Caco-2 (cell line): ENCODE measurements around the gene FLYWCH2. TPM values are rescaled to one million over a fixed set of nuclear protein-coding genes. Genes with fewer than 3 reads are reported as not detected.

Source experiments
- BruUV-seq: library from RNA; stranded (reverse); fragments of 400-500 nt; replicated peaks from 2 replicates; lab custom pipeline; 2021; lab: Mats Ljungman, UMichigan
- CTCF ChIA-PET: fragments of 300-600 bp; sonication (Branson Sonifier 250); formaldehyde crosslinking; loops from one replicate; lab custom pipeline; 2022; ENCODE audit warnings: antibody characterized with exemption; lab: Charles Lee
- POLR2A ChIA-PET: fragments of 300-600 bp; sonication (Branson Sonifier 250); formaldehyde crosslinking; loops from one replicate; lab custom pipeline; 2022; ENCODE audit warnings: antibody characterized with exemption; lab: Charles Lee
- DNase-seq, 2 experiments: peaks; one replicate each; pipeline versions ENCODE4 v3.0.0 to v3.0.0-alpha.2; 2020 to 2022
- H3K27me3 ChIP-seq: replicated peaks from 2 replicates; pipeline ENCODE4 v1.6.0; 2011; ENCODE audit warnings: low read length; ENCODE audit not compliant: control insufficient read depth, insufficient read depth
- H3K36me3 ChIP-seq: 2 replicates; pipeline ENCODE4 v1.5.1; 2011; ENCODE audit warnings: low read length; ENCODE audit not compliant: control insufficient read depth, insufficient read depth
- H3K4me1 ChIP-seq: fragments of 250-450 bp; sonication (Bioruptor Pico); 2 replicates; pipeline ENCODE4 v1.5.1; 2020; ENCODE audit warnings: mild to moderate bottlenecking
- H3K4me3 ChIP-seq: 2 replicates; pipeline ENCODE4 v1.5.1; 2011; ENCODE audit warnings: low read depth, mild to moderate bottlenecking, control low read depth, low read length
- H3K9me3 ChIP-seq: fragments of 250-450 bp; sonication (Bioruptor Pico); 2 replicates; pipeline ENCODE4 v1.5.1; 2020; ENCODE audit warnings: mild to moderate bottlenecking, moderate library complexity
- H3K27ac Mint-ChIP-seq: one replicate; pipeline ENCODE4 v1.8.0; 2022; ENCODE audit warnings: mixed read lengths; ENCODE audit not compliant: unreplicated experiment
- H3K27me3 Mint-ChIP-seq: one replicate; pipeline ENCODE4 v1.8.0; 2022; ENCODE audit warnings: mixed read lengths; ENCODE audit not compliant: insufficient read depth, unreplicated experiment
- H3K36me3 Mint-ChIP-seq: one replicate; pipeline ENCODE4 v1.8.0; 2022; ENCODE audit warnings: mild to moderate bottlenecking, mixed read lengths; ENCODE audit not compliant: insufficient read depth, unreplicated experiment
- H3K4me1 Mint-ChIP-seq: one replicate; pipeline ENCODE4 v1.8.0; 2022; ENCODE audit warnings: low read depth, mixed read lengths; ENCODE audit not compliant: unreplicated experiment
- H3K4me3 Mint-ChIP-seq: one replicate; pipeline ENCODE4 v1.8.0; 2022; ENCODE audit warnings: mild to moderate bottlenecking, moderate library complexity, mixed read lengths; ENCODE audit not compliant: unreplicated experiment
- H3K9me3 Mint-ChIP-seq: one replicate; pipeline ENCODE4 v1.8.0; 2022; ENCODE audit warnings: mixed read lengths; ENCODE audit not compliant: unreplicated experiment
- intact Hi-C: fragments of 100-400 bp; cut with micrococcal nuclease; formaldehyde crosslinking; loops from one replicate; pipeline ENCODE4 v1.10.0; 2022; ENCODE audit not compliant: unreplicated experiment
- total RNA-seq: library from RNA; stranded (reverse); gene quantifications from 2 replicates; pipeline ENCODE4 v1.2.3, GENCODE V29; 2022
- TF ChIP-seq, protein P1 (sequence below), 2 experiments: fragments of 200-600 bp in 1 of 2; IDR thresholded peaks; 1 replicate in 1 of 2; 2 replicates in 1 of 2; pipeline versions ENCODE4 v1.5.1 to v1.8.0; 2011 to 2022; ENCODE audit warnings: antibody characterized with exemption in 1 of 2, control low read depth in 1 of 2, inconsistent platforms in 1 of 2, low read depth in 1 of 2, low read length in 1 of 2, mild to moderate bottlenecking in 1 of 2, moderate library complexity in 1 of 2; ENCODE audit not compliant: insufficient read depth in 1 of 2, severe bottlenecking in 1 of 2, unreplicated experiment in 1 of 2

The FLYWCH2 gene
- total RNA-seq, 1 experiment from 2014 or later, result 28.7 TPM

DNA sequence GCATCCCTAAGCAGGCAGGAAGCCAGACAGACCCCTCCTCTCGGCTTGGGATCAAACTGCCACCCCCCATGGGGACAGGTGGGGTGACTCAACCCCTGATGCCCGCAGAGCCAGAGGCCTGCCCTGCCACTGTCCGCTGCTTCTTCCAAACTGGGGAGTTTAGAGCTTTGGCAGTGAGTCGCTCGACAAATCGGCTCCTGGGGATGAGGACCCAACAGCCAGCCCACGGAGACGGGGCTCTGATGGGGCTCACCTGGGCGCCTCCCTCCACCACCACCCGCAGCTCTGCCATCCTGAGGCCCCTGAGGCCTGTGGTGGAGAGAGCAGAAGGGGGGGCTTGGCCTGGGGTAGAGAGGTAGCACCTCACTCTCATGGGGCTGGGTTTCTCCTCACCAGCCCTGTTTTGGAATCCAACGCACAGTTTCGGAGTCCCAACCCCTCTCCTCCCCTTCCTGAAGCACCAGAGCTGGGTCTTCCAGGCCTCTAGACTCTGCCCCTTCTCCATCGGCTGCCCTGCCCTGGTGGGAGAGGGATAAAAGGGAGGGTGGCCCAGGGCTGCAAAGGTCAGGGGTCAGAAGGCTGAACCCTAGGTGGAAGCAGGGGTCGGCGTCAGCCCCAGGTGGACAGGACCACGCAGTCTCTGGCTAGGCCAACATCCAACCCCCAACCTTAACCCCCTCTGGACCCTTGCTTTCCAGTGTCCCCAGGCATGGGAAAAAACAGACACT is 30.8 kb upstream of the FLYWCH2 start:
- Mint-ChIP-seq H3K36me3 (peaks cover 81% of the 10 kb centered on the region), H3K4me1 (peaks cover 25% of the 10 kb centered on the region), H3K9me3 (peaks cover 12% of the 10 kb centered on the region), H3K27ac (no peak overlapping the region), H3K27me3 (no peaks in the 10 kb centered on the region), H3K4me3 (no peak overlapping the region)
- H3K36me3 ChIP-seq, result peaks cover 18% of the 10 kb centered on the region
- no peak overlapping the region for H3K4me3 ChIP-seq
- 0 out of 2 replicates have a peak, but pooled peaks cover 5% of the 10 kb centered on the region for H3K9me3 ChIP-seq
- ChIA-PET POLR2A (no interaction called here), CTCF (interaction anchor here (0.6 kb wide), 1 partner anchor 653 kb away, joined by 3 read pairs; no protein-coding TSS in a partner anchor)
- BruUV-seq, result no TSS peak
- H3K27me3 ChIP-seq, result no peaks in the 10 kb centered on the region
- TF ChIP-seq, protein P1, sequence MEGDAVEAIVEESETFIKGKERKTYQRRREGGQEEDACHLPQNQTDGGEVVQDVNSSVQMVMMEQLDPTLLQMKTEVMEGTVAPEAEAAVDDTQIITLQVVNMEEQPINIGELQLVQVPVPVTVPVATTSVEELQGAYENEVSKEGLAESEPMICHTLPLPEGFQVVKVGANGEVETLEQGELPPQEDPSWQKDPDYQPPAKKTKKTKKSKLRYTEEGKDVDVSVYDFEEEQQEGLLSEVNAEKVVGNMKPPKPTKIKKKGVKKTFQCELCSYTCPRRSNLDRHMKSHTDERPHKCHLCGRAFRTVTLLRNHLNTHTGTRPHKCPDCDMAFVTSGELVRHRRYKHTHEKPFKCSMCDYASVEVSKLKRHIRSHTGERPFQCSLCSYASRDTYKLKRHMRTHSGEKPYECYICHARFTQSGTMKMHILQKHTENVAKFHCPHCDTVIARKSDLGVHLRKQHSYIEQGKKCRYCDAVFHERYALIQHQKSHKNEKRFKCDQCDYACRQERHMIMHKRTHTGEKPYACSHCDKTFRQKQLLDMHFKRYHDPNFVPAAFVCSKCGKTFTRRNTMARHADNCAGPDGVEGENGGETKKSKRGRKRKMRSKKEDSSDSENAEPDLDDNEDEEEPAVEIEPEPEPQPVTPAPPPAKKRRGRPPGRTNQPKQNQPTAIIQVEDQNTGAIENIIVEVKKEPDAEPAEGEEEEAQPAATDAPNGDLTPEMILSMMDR (IDR thresholded peaks at IDR 0.05; ENCODE audit: insufficient read depth in 1 of 2, low read depth in 1 of 2, low read length in 1 of 2, severe bottlenecking in 1 of 2, unreplicated experiment in 1 of 2), result no peak
- peak in 1 of 2 experiments; percentile 23 for DNase-seq
- intact Hi-C loops, result no loop called here
- H3K4me1 ChIP-seq, result peaks cover 29% of the 10 kb centered on the region

DNA sequence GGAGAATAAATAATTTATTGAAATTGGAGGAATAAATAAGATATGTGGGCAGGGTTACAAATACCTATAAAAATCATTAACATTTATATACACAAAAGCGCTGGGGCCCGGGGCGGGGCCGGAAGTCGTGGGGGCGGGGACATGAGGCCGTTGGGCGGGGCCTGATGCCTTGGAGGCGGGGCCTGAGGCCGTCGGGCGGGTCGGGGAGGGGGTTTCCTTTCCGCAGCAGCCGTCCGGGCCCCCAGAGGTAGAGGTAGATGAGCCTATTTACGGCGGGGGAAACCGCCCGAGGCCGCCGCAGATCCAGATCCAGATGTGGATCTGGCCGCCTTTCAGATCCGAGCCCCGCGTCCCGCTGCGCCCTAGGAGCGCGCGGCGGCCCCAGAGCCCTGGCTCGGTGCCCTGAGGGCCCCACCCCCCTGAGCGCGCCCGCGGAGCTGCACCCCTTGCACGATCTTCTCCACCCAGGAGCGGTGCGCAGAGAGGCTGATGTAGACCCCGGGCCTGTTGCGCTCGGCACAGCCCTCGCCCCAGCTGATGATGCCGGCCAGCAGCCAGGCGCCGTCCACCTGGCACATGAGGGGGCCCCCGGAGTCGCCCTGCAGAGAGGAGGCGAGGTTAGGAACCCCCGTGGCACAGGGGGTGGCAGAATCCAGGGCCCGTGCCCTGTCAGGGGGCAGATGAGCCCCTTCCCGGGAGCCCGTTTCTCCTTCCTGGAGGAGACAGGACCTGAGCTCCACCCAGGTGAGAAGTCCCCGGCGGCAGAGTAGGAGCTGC is 30.1 kb upstream of the FLYWCH2 start:
- CTCF ChIA-PET, result interaction anchor here (2.0 kb wide), 1 partner anchor 14 kb away, joined by 6 read pairs; no protein-coding TSS in a partner anchor
- no peaks in the 10 kb centered on the region for H3K27me3 Mint-ChIP-seq
- peaks cover 12% of the 10 kb centered on the region for H3K9me3 Mint-ChIP-seq
- 0 out of 2 replicates have a peak, but pooled peaks cover 5% of the 10 kb centered on the region for H3K9me3 ChIP-seq
- TF ChIP-seq, protein P1 (IDR thresholded peaks at IDR 0.05; ENCODE audit: insufficient read depth in 1 of 2, low read depth in 1 of 2, low read length in 1 of 2, severe bottlenecking in 1 of 2, unreplicated experiment in 1 of 2), result no peak
- no peak overlapping the region for H3K4me3 Mint-ChIP-seq
- intact Hi-C loops, result no loop called here
- H3K36me3 Mint-ChIP-seq, result peaks cover 84% of the 10 kb centered on the region
- peaks cover 25% of the 10 kb centered on the region for H3K4me1 Mint-ChIP-seq
- BruUV-seq, result no TSS peak
- H3K4me1 ChIP-seq, result peaks cover 21% of the 10 kb centered on the region
- no peaks in the 10 kb centered on the region for H3K27me3 ChIP-seq
- H3K27ac Mint-ChIP-seq, result no peak overlapping the region
- peaks cover 18% of the 10 kb centered on the region for H3K36me3 ChIP-seq
- no peak overlapping the region for H3K4me3 ChIP-seq
- POLR2A ChIA-PET, result no interaction called here
- DNase-seq, result peak in 1 of 2 experiments; percentile 9

DNA sequence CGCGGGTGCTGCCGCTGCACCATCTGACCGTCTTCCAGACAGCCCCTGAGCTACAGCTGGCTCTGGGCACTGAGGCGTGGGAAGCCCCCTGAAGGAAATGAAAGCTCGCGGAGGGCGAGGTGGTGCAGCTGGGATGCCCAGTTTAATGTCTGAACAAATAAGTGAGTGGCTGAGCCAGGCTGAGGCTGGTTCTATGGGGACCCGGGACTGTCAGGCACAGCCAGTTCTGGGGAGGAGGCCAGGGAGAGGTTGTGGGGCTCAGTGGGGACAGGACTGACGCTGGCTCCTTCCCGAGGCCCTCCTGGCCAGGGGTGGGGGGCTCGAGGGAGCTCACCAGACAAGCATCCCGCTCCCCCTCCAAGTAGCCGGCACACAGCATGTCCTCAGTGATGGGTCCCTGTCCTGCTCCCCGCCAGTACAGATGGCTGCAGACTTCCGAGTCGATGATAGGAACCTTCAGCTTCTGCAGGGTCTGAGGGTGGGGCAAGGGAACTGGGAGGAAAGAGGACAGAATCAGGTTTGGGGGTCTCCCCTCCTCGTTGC is 29.4 kb upstream of the FLYWCH2 start:
- Mint-ChIP-seq H3K36me3 (peaks cover 91% of the 10 kb centered on the region), H3K27ac (no peak overlapping the region), H3K27me3 (no peaks in the 10 kb centered on the region), H3K9me3 (peaks cover 12% of the 10 kb centered on the region), H3K4me3 (no peak overlapping the region), H3K4me1 (peaks cover 25% of the 10 kb centered on the region)
- POLR2A ChIA-PET, result interaction anchor here (0.5 kb wide), 1 partner anchor 46 kb away, joined by 4 read pairs; no protein-coding TSS in a partner anchor
- DNase-seq, result peak in 1 of 2 experiments; percentile 22
- Histone ChIP-seq H3K4me3 (no peak overlapping the region), H3K9me3 (0 out of 2 replicates have a peak, but pooled peaks cover 5% of the 10 kb centered on the region), H3K27me3 (no peaks in the 10 kb centered on the region), H3K36me3 (peaks cover 18% of the 10 kb centered on the region), H3K4me1 (peaks cover 15% of the 10 kb centered on the region; the same call in 1 of the 2 replicates)
- no TSS peak for BruUV-seq
- intact Hi-C loops, result no loop called here
- TF ChIP-seq, protein P1 (IDR thresholded peaks at IDR 0.05; ENCODE audit: insufficient read depth in 1 of 2, low read depth in 1 of 2, low read length in 1 of 2, severe bottlenecking in 1 of 2, unreplicated experiment in 1 of 2), result no peak
- CTCF ChIA-PET, result interaction anchor here (2.0 kb wide), 1 partner anchor 14 kb away, joined by 6 read pairs; no protein-coding TSS in a partner anchor
